Measurements from ENCODE around the gene ART4. TPM values are rescaled to one million over a fixed set of nuclear protein-coding genes. Genes with fewer than 3 reads are reported as not detected.

The ART4 gene
- total RNA-seq, 2 experiments from 2014 or later, result not detected

GRCh38 chr12:14853961-14854360, 10.6 kb upstream of the ART4 start:
- CTCF ChIA-PET, result interaction anchor here (0.9 to 2.0 kb wide), 2 partner anchors 10 to 40 kb away, joined by 3 to 5 read pairs; no protein-coding TSS in a partner anchor
- DNase-seq, result no peak
- intact Hi-C loops (cut with micrococcal nuclease), result no loop called here
- Mint-ChIP-seq H3K9me3 (peaks cover 3% of the 10 kb centered on the region), H3K27me3 (no peaks in the 10 kb centered on the region), H3K36me3 (ENCODE audit: low read depth) (no peaks in the 10 kb centered on the region), H3K4me3 (no peak overlapping the region), H3K27ac (no peak overlapping the region), H3K4me1 (ENCODE audit: low read depth) (no peaks in the 10 kb centered on the region)
- no peak for ATAC-seq
- TF ChIP-seq CTCF (IDR thresholded peaks at IDR 0.05), result no peak
- POLR2A ChIA-PET, result no interaction called here

- DNase-seq (no peak), ATAC-seq (no peak)
- peaks cover 3% of the 10 kb centered on the region for H3K9me3 Mint-ChIP-seq
- POLR2A ChIA-PET, result interaction anchor here (1.0 kb wide), 1 partner anchor 50 kb away, joined by 3 read pairs; no protein-coding TSS in a partner anchor
- no peaks in the 10 kb centered on the region for H3K36me3 Mint-ChIP-seq (ENCODE audit: low read depth)
- H3K4me3 Mint-ChIP-seq, result no peak overlapping the region
- intact Hi-C loops (cut with micrococcal nuclease), result no loop called here
- no peak overlapping the region for H3K27ac Mint-ChIP-seq
- CTCF ChIA-PET, result interaction anchor here (0.7 to 2.0 kb wide), 4 partner anchors 9 to 138 kb away, joined by 3 to 5 read pairs (median 4); no protein-coding TSS in a partner anchor
- TF ChIP-seq CTCF (IDR thresholded peaks at IDR 0.05), result no peak
- H3K4me1 Mint-ChIP-seq (ENCODE audit: low read depth), result no peaks in the 10 kb centered on the region
- H3K27me3 Mint-ChIP-seq, result no peaks in the 10 kb centered on the region
Measured at GRCh38 chr12:14852880-14853279, 9.6 kb upstream of the ART4 start.

- Mint-ChIP-seq H3K36me3 (ENCODE audit: low read depth) (no peaks in the 10 kb centered on the region), H3K4me1 (ENCODE audit: low read depth) (peaks cover 3% of the 10 kb centered on the region), H3K4me3 (no peak overlapping the region), H3K27ac (no peak overlapping the region), H3K27me3 (no peaks in the 10 kb centered on the region), H3K9me3 (no peaks in the 10 kb centered on the region)
- POLR2A ChIA-PET, result no interaction called here
- no peak for DNase-seq
- no peak for ATAC-seq
- CTCF ChIA-PET, result interaction anchor here (0.6 to 1.3 kb wide), 2 partner anchors 370 to 633 kb away, joined by 3 read pairs; partner anchors contain the start of gene RERG
- TF ChIP-seq CTCF (IDR thresholded peaks at IDR 0.05), result no peak
- intact Hi-C loops (cut with micrococcal nuclease), result no loop called here
Measured at GRCh38 chr12:14850929-14851663, 7.8 kb upstream of the ART4 start.

- Mint-ChIP-seq H3K4me1 (ENCODE audit: low read depth) (peaks cover 12% of the 10 kb centered on the region), H3K36me3 (ENCODE audit: low read depth) (no peaks in the 10 kb centered on the region), H3K27ac (no peak overlapping the region), H3K4me3 (no peak overlapping the region), H3K27me3 (no peaks in the 10 kb centered on the region), H3K9me3 (no peaks in the 10 kb centered on the region)
- intact Hi-C loops (cut with micrococcal nuclease), result loop anchor here (5.0 kb wide), 1 partner anchor 373 kb away; the partner anchor contains the start of gene RERG
- ChIA-PET CTCF (interaction anchor here (1.2 to 5.5 kb wide), 3 partner anchors 12 to 372 kb away, joined by 3 to 95 read pairs (median 29); partner anchors contain the start of gene RERG), POLR2A (no interaction called here)
- TF ChIP-seq CTCF (IDR thresholded peaks at IDR 0.05), result no peak
- DNase-seq, result no peak
- no peak for ATAC-seq
Measured at GRCh38 chr12:14849661-14850060, 6.3 kb upstream of the ART4 start.

Data from activated CD8-positive, alpha-beta T cell treated with anti-CD3 and anti-CD28 coated beads for 36 hours (primary cell).